ENCODE results near the gene FBXL13. TPM values are rescaled to one million over a fixed set of nuclear protein-coding genes. Genes with fewer than 3 reads are reported as not detected.

Gene FBXL13
- total RNA-seq, 3 donors from 2014 or later (not counting 1 experiment from before 2014, with no cell fraction given) = 0.70 to 0.89 (median 0.85) TPM

DNA sequence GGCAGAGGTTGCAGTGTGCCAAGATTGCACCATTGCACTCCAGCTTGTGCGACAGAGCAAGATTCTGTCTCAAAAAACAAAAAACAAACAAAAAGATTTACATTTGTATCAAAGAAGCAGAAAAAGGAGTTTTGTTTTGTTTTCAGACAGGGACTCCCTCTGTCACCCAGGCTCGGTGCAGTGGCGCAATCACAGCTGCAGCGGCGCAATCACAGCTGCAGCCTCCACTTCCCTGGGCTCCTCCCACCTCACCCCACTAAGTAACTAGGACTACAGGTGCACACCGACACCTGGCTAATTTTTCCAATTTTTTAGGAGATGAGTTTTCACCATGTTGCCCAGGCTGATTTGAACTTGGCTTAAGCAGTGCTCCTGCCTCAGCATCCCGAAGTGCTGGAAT is 2.2 kb upstream of the FBXL13 start:
- no peak for ATAC-seq
- WGBS (ENCODE audit: insufficient coverage) = 96% methylated on average over 7 of the region's 7 CpGs
- peaks cover 26 to 31% of the 10 kb centered on the region in 2 donors for H3K4me1 Mint-ChIP-seq
- peaks cover 13% of the 10 kb centered on the region for H3K4me1 ChIP-seq (ENCODE audit: control insufficient read depth, insufficient read depth, low read length)
- no peaks in the 10 kb centered on the region for H3K9me3 Mint-ChIP-seq
- no peak overlapping the region for H3K4me3 ChIP-seq (ENCODE audit: low read length)
- no peaks in the 10 kb centered on the region for H3K27me3 ChIP-seq (ENCODE audit: control insufficient read depth, insufficient read depth, low read length)
- H3K36me3 Mint-ChIP-seq = no peaks in the 10 kb centered on the region
- no peaks in the 10 kb centered on the region for H3K27me3 Mint-ChIP-seq (ENCODE audit: low read depth in 2 of 2)
- H3K9me3 ChIP-seq (ENCODE audit: control insufficient read depth, insufficient read depth, low read length) = no peaks in the 10 kb centered on the region
- TF ChIP-seq, protein P1, sequence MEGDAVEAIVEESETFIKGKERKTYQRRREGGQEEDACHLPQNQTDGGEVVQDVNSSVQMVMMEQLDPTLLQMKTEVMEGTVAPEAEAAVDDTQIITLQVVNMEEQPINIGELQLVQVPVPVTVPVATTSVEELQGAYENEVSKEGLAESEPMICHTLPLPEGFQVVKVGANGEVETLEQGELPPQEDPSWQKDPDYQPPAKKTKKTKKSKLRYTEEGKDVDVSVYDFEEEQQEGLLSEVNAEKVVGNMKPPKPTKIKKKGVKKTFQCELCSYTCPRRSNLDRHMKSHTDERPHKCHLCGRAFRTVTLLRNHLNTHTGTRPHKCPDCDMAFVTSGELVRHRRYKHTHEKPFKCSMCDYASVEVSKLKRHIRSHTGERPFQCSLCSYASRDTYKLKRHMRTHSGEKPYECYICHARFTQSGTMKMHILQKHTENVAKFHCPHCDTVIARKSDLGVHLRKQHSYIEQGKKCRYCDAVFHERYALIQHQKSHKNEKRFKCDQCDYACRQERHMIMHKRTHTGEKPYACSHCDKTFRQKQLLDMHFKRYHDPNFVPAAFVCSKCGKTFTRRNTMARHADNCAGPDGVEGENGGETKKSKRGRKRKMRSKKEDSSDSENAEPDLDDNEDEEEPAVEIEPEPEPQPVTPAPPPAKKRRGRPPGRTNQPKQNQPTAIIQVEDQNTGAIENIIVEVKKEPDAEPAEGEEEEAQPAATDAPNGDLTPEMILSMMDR (IDR thresholded peaks at IDR 0.05) = no peak
- no peak overlapping the region for H3K4me3 Mint-ChIP-seq
- no peak overlapping the region for H3K27ac Mint-ChIP-seq
- H3K36me3 ChIP-seq (ENCODE audit: control insufficient read depth, insufficient read depth, low read length) = no peaks in the 10 kb centered on the region
- no peak overlapping the region for H3K27ac ChIP-seq (ENCODE audit: low read length)
- intact Hi-C loops (cut with micrococcal nuclease) = no loop called here
- no peak for DNase-seq

DNA sequence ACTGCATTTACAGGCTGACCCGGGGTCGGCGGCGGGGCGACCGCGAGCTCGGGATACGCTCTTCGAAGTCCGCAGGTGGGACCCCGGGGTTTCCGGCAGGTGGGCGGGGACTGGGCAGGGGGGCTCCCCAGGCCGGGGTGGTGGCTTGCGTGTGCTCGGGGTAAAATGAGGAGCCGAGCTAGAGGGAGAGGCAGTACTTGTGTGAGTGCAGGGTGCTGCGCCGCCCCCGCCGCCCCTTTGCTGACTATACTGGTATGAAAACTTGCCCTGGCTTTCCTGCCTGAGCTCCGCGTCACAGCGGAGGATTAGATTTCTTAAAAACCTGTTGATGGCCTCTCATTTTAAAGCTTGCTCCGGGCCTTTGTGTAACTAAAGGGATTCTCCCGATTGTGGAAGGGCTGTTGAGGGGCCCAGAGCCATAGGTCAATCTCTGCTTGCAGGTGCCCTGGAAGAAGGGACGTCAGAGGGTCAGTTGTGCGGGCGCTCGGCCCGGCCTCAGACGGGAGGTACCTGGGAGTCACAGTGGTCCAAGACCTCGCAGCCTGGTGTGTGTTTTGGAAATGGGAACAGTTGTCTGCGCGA is 832 bp upstream of the FBXL13 start:
- H3K9me3 Mint-ChIP-seq = no peaks in the 10 kb centered on the region
- peak in 1 of 2 donors; percentile 79 for DNase-seq
- H3K36me3 Mint-ChIP-seq = no peaks in the 10 kb centered on the region
- H3K4me1 ChIP-seq (ENCODE audit: control insufficient read depth, insufficient read depth, low read length) = peaks cover 13% of the 10 kb centered on the region
- peak; percentile 53 to 73 (median 62) for ATAC-seq
- H3K27ac ChIP-seq (ENCODE audit: low read length) = peak overlapping the region; percentile 62
- TF ChIP-seq, protein P1 (IDR thresholded peaks at IDR 0.05) = no peak
- H3K4me3 Mint-ChIP-seq = peak overlapping the region; percentile 95
- no peaks in the 10 kb centered on the region for H3K9me3 ChIP-seq (ENCODE audit: control insufficient read depth, insufficient read depth, low read length)
- peaks cover 26 to 30% of the 10 kb centered on the region in 2 donors for H3K4me1 Mint-ChIP-seq
- 1% methylated on average over 36 of the region's 36 CpGs for WGBS (ENCODE audit: insufficient coverage)
- H3K36me3 ChIP-seq (ENCODE audit: control insufficient read depth, insufficient read depth, low read length) = no peaks in the 10 kb centered on the region
- peak overlapping the region; percentile 78 to 89 for H3K27ac Mint-ChIP-seq
- H3K27me3 Mint-ChIP-seq (ENCODE audit: low read depth in 2 of 2) = no peaks in the 10 kb centered on the region
- peak overlapping the region; percentile 50 for H3K4me3 ChIP-seq (ENCODE audit: low read length)
- intact Hi-C loops (cut with micrococcal nuclease) = loop anchor here (2.0 kb wide), 3 partner anchors 73 to 327 kb away; partner anchors contain the start of genes FAM185A and NAPEPLD
- no peaks in the 10 kb centered on the region for H3K27me3 ChIP-seq (ENCODE audit: control insufficient read depth, insufficient read depth, low read length)

DNA sequence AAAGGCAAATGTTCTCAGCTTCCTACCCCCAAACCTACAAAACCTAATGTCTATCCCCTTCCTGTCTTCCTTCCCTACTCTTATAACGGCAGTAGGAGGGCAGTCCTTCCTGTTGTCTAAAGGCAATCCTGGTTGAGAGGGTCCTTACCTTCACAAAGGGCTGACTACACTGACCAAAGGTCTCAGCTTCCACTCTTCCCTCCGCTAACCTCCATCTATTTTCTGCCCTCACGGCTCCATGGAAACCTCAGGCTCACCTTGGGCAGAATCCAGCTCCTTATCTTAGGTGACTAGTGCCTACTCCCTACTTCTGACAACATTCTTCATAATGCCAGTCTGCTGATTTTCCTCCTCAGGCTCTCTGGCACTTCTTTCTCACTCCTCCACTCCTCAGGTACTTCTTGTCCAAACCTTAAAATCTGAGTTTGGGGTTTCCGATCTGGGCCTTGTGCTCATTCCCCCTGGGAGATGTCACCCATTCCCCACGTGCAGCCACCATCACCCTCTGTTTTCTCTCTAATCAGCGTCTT is 542 bp downstream of the FBXL13 start:
- no peaks in the 10 kb centered on the region for H3K9me3 ChIP-seq (ENCODE audit: control insufficient read depth, insufficient read depth, low read length)
- WGBS (ENCODE audit: insufficient coverage) = 27% methylated on average over 6 of the region's 6 CpGs
- Mint-ChIP-seq H3K27ac (peak overlapping the region; percentile 34 to 78), H3K27me3 (ENCODE audit: low read depth in 2 of 2) (no peaks in the 10 kb centered on the region), H3K9me3 (no peaks in the 10 kb centered on the region), H3K36me3 (no peaks in the 10 kb centered on the region), H3K4me1 (peaks cover 26 to 30% of the 10 kb centered on the region in 2 donors), H3K4me3 (peak overlapping the region; percentile 74)
- no peaks in the 10 kb centered on the region for H3K36me3 ChIP-seq (ENCODE audit: control insufficient read depth, insufficient read depth, low read length)
- peak overlapping the region; percentile 71 for H3K27ac ChIP-seq (ENCODE audit: low read length)
- H3K4me3 ChIP-seq (ENCODE audit: low read length) = peak overlapping the region; percentile 50
- ATAC-seq = no peak
- intact Hi-C loops (cut with micrococcal nuclease) = loop anchor here (2.0 kb wide), 3 partner anchors 75 to 325 kb away; partner anchors contain the start of genes FAM185A and NAPEPLD
- no peak for DNase-seq
- H3K27me3 ChIP-seq (ENCODE audit: control insufficient read depth, insufficient read depth, low read length) = no peaks in the 10 kb centered on the region
- peaks cover 13% of the 10 kb centered on the region for H3K4me1 ChIP-seq (ENCODE audit: control insufficient read depth, insufficient read depth, low read length)
- TF ChIP-seq, protein P1 (IDR thresholded peaks at IDR 0.05) = no peak
